ENCODE measurements around the gene MEI4.

DNA sequence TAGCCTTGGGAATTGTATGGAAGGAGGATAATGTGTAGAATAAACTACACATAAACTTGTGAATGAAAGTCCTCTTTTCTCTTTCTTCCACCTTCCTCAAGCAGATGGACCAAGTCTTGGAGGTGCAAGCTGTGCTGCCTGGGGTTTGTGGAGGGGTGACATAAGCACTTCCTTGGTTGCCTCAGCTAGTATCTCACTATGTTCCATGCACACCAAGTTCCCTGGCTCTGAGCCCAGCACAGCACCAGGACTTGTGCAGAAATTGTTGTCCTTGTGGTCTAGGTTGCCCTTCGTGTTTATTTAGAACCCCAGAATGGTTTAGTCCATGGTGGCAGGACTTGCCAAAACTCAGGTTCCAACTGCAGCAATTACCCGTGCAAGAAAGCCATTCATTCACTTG is 110.3 kb downstream of the MEI4 start:
- TF ChIP-seq, protein P1, sequence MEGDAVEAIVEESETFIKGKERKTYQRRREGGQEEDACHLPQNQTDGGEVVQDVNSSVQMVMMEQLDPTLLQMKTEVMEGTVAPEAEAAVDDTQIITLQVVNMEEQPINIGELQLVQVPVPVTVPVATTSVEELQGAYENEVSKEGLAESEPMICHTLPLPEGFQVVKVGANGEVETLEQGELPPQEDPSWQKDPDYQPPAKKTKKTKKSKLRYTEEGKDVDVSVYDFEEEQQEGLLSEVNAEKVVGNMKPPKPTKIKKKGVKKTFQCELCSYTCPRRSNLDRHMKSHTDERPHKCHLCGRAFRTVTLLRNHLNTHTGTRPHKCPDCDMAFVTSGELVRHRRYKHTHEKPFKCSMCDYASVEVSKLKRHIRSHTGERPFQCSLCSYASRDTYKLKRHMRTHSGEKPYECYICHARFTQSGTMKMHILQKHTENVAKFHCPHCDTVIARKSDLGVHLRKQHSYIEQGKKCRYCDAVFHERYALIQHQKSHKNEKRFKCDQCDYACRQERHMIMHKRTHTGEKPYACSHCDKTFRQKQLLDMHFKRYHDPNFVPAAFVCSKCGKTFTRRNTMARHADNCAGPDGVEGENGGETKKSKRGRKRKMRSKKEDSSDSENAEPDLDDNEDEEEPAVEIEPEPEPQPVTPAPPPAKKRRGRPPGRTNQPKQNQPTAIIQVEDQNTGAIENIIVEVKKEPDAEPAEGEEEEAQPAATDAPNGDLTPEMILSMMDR (IDR thresholded peaks at IDR 0.05; ENCODE audit: insufficient read depth, low read length): no peak
- TF ChIP-seq, protein P2, sequence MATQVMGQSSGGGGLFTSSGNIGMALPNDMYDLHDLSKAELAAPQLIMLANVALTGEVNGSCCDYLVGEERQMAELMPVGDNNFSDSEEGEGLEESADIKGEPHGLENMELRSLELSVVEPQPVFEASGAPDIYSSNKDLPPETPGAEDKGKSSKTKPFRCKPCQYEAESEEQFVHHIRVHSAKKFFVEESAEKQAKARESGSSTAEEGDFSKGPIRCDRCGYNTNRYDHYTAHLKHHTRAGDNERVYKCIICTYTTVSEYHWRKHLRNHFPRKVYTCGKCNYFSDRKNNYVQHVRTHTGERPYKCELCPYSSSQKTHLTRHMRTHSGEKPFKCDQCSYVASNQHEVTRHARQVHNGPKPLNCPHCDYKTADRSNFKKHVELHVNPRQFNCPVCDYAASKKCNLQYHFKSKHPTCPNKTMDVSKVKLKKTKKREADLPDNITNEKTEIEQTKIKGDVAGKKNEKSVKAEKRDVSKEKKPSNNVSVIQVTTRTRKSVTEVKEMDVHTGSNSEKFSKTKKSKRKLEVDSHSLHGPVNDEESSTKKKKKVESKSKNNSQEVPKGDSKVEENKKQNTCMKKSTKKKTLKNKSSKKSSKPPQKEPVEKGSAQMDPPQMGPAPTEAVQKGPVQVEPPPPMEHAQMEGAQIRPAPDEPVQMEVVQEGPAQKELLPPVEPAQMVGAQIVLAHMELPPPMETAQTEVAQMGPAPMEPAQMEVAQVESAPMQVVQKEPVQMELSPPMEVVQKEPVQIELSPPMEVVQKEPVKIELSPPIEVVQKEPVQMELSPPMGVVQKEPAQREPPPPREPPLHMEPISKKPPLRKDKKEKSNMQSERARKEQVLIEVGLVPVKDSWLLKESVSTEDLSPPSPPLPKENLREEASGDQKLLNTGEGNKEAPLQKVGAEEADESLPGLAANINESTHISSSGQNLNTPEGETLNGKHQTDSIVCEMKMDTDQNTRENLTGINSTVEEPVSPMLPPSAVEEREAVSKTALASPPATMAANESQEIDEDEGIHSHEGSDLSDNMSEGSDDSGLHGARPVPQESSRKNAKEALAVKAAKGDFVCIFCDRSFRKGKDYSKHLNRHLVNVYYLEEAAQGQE (IDR thresholded peaks at IDR 0.05; ENCODE audit: insufficient replicate concordance, low read depth): no peak
